GM12865 (cell line): Measurements from ENCODE around the gene ASF1B.
A peak's percentile ranks its signal among the peaks of the same experiment; 100 is the strongest.

Experiments
- DNase-seq: peaks from one replicate; pipeline ENCODE4 v3.0.0; 2010; ENCODE audit warnings: low read depth
- H3K4me3 ChIP-seq: 2 replicates; pipeline ENCODE4 v1.5.1; 2011; ENCODE audit warnings: mild to moderate bottlenecking, low read depth, low read length, control low read depth
- TF ChIP-seq, protein P1 (sequence below): IDR thresholded peaks from 2 replicates; pipeline ENCODE4 v1.5.1; 2011; ENCODE audit warnings: low read length, control low read depth, low read depth, inconsistent platforms; ENCODE audit not compliant: insufficient read depth; ENCODE audit errors: missing control alignments

Gene ASF1B

GRCh38 chr19:14091813-14092462 lies 44.5 kb downstream of the ASF1B start:
- TF ChIP-seq, protein P1, sequence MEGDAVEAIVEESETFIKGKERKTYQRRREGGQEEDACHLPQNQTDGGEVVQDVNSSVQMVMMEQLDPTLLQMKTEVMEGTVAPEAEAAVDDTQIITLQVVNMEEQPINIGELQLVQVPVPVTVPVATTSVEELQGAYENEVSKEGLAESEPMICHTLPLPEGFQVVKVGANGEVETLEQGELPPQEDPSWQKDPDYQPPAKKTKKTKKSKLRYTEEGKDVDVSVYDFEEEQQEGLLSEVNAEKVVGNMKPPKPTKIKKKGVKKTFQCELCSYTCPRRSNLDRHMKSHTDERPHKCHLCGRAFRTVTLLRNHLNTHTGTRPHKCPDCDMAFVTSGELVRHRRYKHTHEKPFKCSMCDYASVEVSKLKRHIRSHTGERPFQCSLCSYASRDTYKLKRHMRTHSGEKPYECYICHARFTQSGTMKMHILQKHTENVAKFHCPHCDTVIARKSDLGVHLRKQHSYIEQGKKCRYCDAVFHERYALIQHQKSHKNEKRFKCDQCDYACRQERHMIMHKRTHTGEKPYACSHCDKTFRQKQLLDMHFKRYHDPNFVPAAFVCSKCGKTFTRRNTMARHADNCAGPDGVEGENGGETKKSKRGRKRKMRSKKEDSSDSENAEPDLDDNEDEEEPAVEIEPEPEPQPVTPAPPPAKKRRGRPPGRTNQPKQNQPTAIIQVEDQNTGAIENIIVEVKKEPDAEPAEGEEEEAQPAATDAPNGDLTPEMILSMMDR, result no peak
- DNase-seq, result no peak
- peak overlapping the region; percentile 99 for H3K4me3 ChIP-seq

- H3K4me3 ChIP-seq, result peak overlapping the region; percentile 99
- peak; percentile 85 for DNase-seq
- TF ChIP-seq, protein P1, result peak; percentile 17
These were observed 45.1 kb downstream of the ASF1B start for GRCh38 chr19:14091081-14091812.

- TF ChIP-seq, protein P1, result no peak
- H3K4me3 ChIP-seq, result peak within 1 kb of the TSS; percentile 99
- DNase-seq, result peak; percentile 95
These were observed 45.8 kb downstream of the ASF1B start, which contains the start of gene SAMD1 for GRCh38 chr19:14090509-14091080. Gene SAMD1, minus strand, starts transcription at chr19:14090751.

- peak; percentile 83 for DNase-seq
- TF ChIP-seq, protein P1, result peak; percentile 4
- H3K4me3 ChIP-seq, result peak overlapping the region; percentile 64
These were observed 46.5 kb downstream of the ASF1B start for GRCh38 chr19:14089662-14090508.

GRCh38 chr19:14089412-14089661 lies 47.1 kb downstream of the ASF1B start:
- DNase-seq, result peak; percentile 51
- peak overlapping the region; percentile 50 for H3K4me3 ChIP-seq
- TF ChIP-seq, protein P1, result no peak

DNA sequence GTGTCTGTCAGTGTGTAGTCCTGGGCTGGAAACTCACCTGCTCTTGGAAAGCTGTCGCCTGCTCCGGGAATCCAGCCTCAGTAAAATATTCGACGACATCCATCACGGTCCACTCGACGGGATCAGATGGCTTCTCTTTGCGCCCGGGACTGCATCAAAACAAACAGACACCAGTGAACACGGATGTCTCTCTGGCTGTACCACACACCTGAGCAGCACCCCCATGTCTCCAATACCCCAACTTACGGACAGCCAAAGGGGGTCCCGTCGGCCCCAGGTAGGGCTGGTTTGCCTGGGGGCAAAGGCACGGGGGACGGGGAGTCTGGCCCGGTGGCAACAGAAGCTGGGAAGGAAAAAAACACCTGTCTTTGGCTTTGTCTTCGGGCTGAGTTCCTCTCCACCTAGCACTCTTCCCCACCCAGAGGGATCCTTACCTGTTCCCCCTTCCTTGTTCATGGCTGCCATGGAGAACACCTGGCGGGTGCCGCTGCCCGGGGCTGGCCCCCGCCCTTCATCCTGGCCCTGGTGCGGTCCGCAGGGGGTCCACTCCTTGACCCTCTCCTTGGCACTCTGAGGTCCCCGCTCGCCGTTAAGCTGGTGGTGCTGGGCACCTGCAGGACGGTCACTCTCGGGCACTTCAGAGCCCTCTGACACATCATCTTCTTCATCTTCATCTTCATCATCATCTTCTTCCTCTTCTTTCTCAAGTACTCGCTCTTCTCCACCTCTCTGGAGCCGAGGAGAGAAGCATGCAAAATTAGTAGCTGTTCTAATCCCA lies 47.6 kb downstream of the ASF1B start:
- TF ChIP-seq, protein P1, result no peak
- DNase-seq, result no peak
- peak overlapping the region; percentile 50 for H3K4me3 ChIP-seq
